Kidney (tissue), 14 donors: Measurements from ENCODE around the gene CDK8. TPM values are rescaled to one million over a fixed set of nuclear protein-coding genes. Genes with fewer than 3 reads are reported as not detected.
A peak's percentile ranks its signal among the peaks of the same experiment; 100 is the strongest.

Source experiments
- DNase-seq, 5 donors: peaks; one replicate each; pipeline ENCODE4 v3.0.0-alpha.2; 2013 to 2020
- FAIRE-seq: peaks from 2 replicates; lab custom pipeline; 2012; peaks lifted over from hg19 to GRCh38; lab: Jason Lieb, UNC
- H3K27ac ChIP-seq, 2 donors: one replicate each; pipeline ENCODE4 v1.7.0; 2013; ENCODE audit warnings: low read depth in 2 of 2, low read length in 2 of 2, inconsistent platforms in 1 of 2
- H3K27me3 ChIP-seq: one replicate; pipeline ENCODE4 v1.7.1; 2013; ENCODE audit warnings: low read length, inconsistent platforms; ENCODE audit not compliant: control insufficient read depth, insufficient read depth
- H3K36me3 ChIP-seq, 3 donors: one replicate each; pipeline versions ENCODE4 v1.7.0 to v1.7.1; 2013; ENCODE audit warnings: low read length in 3 of 3, control low read depth in 1 of 3, inconsistent platforms in 1 of 3; ENCODE audit not compliant: insufficient read depth in 3 of 3, control insufficient read depth in 2 of 3
- H3K4me1 ChIP-seq, 3 donors: one replicate each; pipeline versions ENCODE4 v1.7.0 to v1.7.1; 2013; ENCODE audit warnings: low read length in 3 of 3, inconsistent platforms in 1 of 3, low read depth in 1 of 3; ENCODE audit not compliant: control insufficient read depth in 2 of 3, insufficient read depth in 2 of 3
- H3K4me3 ChIP-seq, 3 donors: one replicate each; pipeline versions ENCODE4 v1.7.0 to v1.8.1; 2013; ENCODE audit warnings: low read length in 3 of 3, control low read depth in 1 of 3, inconsistent platforms in 1 of 3
- H3K9ac ChIP-seq, 3 donors: one replicate each; pipeline versions ENCODE4 v1.7.0 to v1.7.1; 2013; ENCODE audit warnings: low read length in 3 of 3, control low read depth in 1 of 3, inconsistent platforms in 1 of 3
- H3K9me3 ChIP-seq, 3 donors: one replicate each; pipeline versions ENCODE4 v1.7.0 to v1.7.1; 2013; ENCODE audit warnings: low read length in 3 of 3, control low read depth in 1 of 3, inconsistent platforms in 1 of 3; ENCODE audit not compliant: control insufficient read depth in 2 of 3, insufficient read depth in 1 of 3
- CTCF ChIP-seq: IDR thresholded peaks from 3 replicates; pipeline ENCODE4 v1.5.1; 2012; ENCODE audit warnings: mild to moderate bottlenecking, moderate library complexity, borderline replicate concordance; ENCODE audit not compliant: insufficient read depth; ENCODE audit errors: extremely low read depth
- intact Hi-C: fragments of 100-400 bp; cut with DNase I; formaldehyde crosslinking; loops from one replicate; pipeline ENCODE4 v1.11.1; 2022
- polyA plus RNA-seq: library from polyadenylated mRNA; stranded (reverse); fragments of 350-450 nt; fragmentation: Illumina TruSeq; extraction: RNeasy Lipid Tissue Mini Kit (QIAGEN cat#74804); gene quantifications from one replicate; pipeline ENCODE4 v1.2.3, GENCODE V29; 2014; ENCODE audit warnings: low read depth, low replicate concordance; ENCODE audit not compliant: insufficient read depth
- total RNA-seq: library from RNA; stranded (reverse); fragmentation: NEBNext Ultra II Directional; extraction: Animal tissue kit (Norgen Biotek cat#: 25700); gene quantifications from one replicate; pipeline ENCODE4 v1.2.1, GENCODE V29; 2021
- donor health status: control.
- donor health status: control.
- donor health status: control.
- donor health status: control.
- donor health status: control.
- donor health status: DM: yes; HTN: yes; CAD: no.
- donor health status: Normal renal cell carcinoma (clear cell type).

Gene CDK8
- total and polyA plus RNA-seq, 2 donors from 2014 or later = 10.4 to 11.2 TPM

DNA sequence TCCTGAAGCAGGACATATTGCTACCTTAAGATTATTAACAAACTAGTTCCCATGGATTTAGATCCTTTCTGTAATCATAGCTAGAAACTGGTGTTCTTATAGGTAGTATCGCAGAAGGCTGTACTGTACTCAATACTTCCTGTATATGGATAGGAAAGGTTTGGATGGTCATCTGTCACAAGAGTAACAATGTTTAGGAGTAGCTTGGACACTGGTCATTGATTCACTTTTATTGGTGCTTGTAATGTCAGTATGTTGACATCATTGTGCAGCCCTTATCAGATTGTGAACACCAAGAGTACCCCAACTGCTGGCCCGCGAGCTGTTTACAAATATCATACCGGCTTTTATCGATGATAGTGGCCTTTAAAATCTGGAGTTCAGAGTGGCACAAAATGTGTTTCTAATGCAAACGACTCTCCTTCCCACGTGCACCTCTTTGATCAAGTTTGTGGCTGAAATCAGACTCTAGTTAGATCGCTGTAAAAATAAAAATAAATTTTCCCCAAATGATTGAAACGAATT lies 605 bp upstream of the CDK8 start:
- no peak for DNase-seq
- Histone ChIP-seq H3K4me1 (peaks cover 0 to 4% (median 0%) of the 10 kb centered on the region in 3 donors), H3K9me3 (no peaks in the 10 kb centered on the region), H3K27me3 (no peaks in the 10 kb centered on the region), H3K9ac (no peak overlapping the region), H3K36me3 (no peaks in the 10 kb centered on the region), H3K4me3 (peak overlapping the region in 2 of 3 donors; percentile 72 to 83), H3K27ac (peak overlapping the region; percentile 96 to 98)
- intact Hi-C loops = no loop called here
- no peak for TF ChIP-seq CTCF
- no peak for FAIRE-seq

- peaks cover 0 to 4% (median 0%) of the 10 kb centered on the region in 3 donors for H3K4me1 ChIP-seq
- peak overlapping the region; percentile 96 to 98 for H3K27ac ChIP-seq
- no peaks in the 10 kb centered on the region for H3K27me3 ChIP-seq
- intact Hi-C loops = no loop called here
- DNase-seq = peak; percentile 68 to 82 (median 71)
- peak overlapping the region; percentile 71 to 83 (median 80) for H3K4me3 ChIP-seq
- H3K9me3 ChIP-seq = no peaks in the 10 kb centered on the region
- FAIRE-seq = no peak
- H3K9ac ChIP-seq = peak overlapping the region; percentile 52 to 77 (median 63)
- H3K36me3 ChIP-seq = no peaks in the 10 kb centered on the region
- no peak for TF ChIP-seq CTCF
Observed at GRCh38 chr13:26254583-26255111, 718 bp downstream of the CDK8 start.

- Histone ChIP-seq H3K27ac (peak overlapping the region in 1 of 2 donors; percentile 98), H3K9me3 (no peaks in the 10 kb centered on the region), H3K9ac (peak overlapping the region; percentile 52 to 77 (median 63)), H3K4me1 (peaks cover 0 to 5% (median 0%) of the 10 kb centered on the region in 3 donors), H3K27me3 (no peaks in the 10 kb centered on the region), H3K36me3 (no peaks in the 10 kb centered on the region), H3K4me3 (peak overlapping the region; percentile 71 to 83 (median 80))
- TF ChIP-seq CTCF = no peak
- no peak for FAIRE-seq
- DNase-seq = no peak
- intact Hi-C loops = no loop called here
Observed at GRCh38 chr13:26255115-26255514, 1.2 kb downstream of the CDK8 start.
